PFSK-1 (cell line): Measurements from ENCODE around the gene ERN2.

Experiments used
- FOXP2 ChIP-seq: optimal IDR thresholded peaks from 2 replicates; pipeline ENCODE3; 2011; ENCODE audit warnings: borderline replicate concordance, control low read depth, inconsistent platforms; ENCODE audit not compliant: insufficient read depth; ENCODE audit errors: extremely low read length, extremely low read depth
- POLR2AphosphoS5 ChIP-seq: IDR thresholded peaks from 2 replicates; pipeline ENCODE4 v1.6.1; 2012; ENCODE audit warnings: low read depth, mild to moderate bottlenecking, control low read depth, low read length, moderate library complexity
- REST ChIP-seq, 2 experiments: IDR thresholded peaks; 2 replicates each; pipeline versions ENCODE4 v1.6.1 to v1.8.0; 2011 to 2012; ENCODE audit warnings: low read depth in 2 of 2, low read length in 2 of 2, control low read depth in 1 of 2, inconsistent platforms in 1 of 2, mild to moderate bottlenecking in 1 of 2, moderate library complexity in 1 of 2; ENCODE audit not compliant: insufficient read depth in 1 of 2
- SIN3A ChIP-seq: IDR thresholded peaks from 2 replicates; pipeline ENCODE4 v1.6.1; 2012; ENCODE audit warnings: mild to moderate bottlenecking, low read length, moderate library complexity, borderline replicate concordance; ENCODE audit not compliant: insufficient read depth
- TAF1 ChIP-seq: IDR thresholded peaks from 2 replicates; pipeline ENCODE4 v1.6.1; 2012; ENCODE audit warnings: low read length, control low read depth, borderline replicate concordance; ENCODE audit not compliant: insufficient read depth

ERN2 gene

GRCh38 chr16:23699100-23699499, 13.9 kb downstream of the ERN2 start:
- TF ChIP-seq REST (IDR thresholded peaks at IDR 0.05; ENCODE audit: insufficient read depth in 1 of 2, low read depth in 2 of 2, low read length in 2 of 2), result no peak
- TF ChIP-seq TAF1, result no peak
- no peak for TF ChIP-seq SIN3A
- TF ChIP-seq FOXP2, result no peak
- no peak for TF ChIP-seq POLR2AphosphoS5

GRCh38 chr16:23695756-23696155, 17.3 kb downstream of the ERN2 start:
- TF ChIP-seq REST (IDR thresholded peaks at IDR 0.05; ENCODE audit: insufficient read depth in 1 of 2, low read depth in 2 of 2, low read length in 2 of 2), result no peak
- TF ChIP-seq SIN3A, result no peak
- TF ChIP-seq TAF1, result no peak
- TF ChIP-seq POLR2AphosphoS5, result no peak
- TF ChIP-seq FOXP2, result no peak

GRCh38 chr16:23694644-23695373, 18.2 kb downstream of the ERN2 start:
- TF ChIP-seq SIN3A (no peak), REST (IDR thresholded peaks at IDR 0.05; ENCODE audit: insufficient read depth in 1 of 2, low read depth in 2 of 2, low read length in 2 of 2) (no peak), FOXP2 (no peak), POLR2AphosphoS5 (no peak), TAF1 (no peak)

- TF ChIP-seq POLR2AphosphoS5, result no peak
- no peak for TF ChIP-seq SIN3A
- TF ChIP-seq TAF1, result no peak
- no peak for TF ChIP-seq REST (IDR thresholded peaks at IDR 0.05; ENCODE audit: insufficient read depth in 1 of 2, low read depth in 2 of 2, low read length in 2 of 2)
- no peak for TF ChIP-seq FOXP2
Measured at GRCh38 chr16:23694265-23694643, 18.8 kb downstream of the ERN2 start.
